H1 (cell line): ENCODE data around the gene FGF14. TPM values are rescaled to one million over a fixed set of nuclear protein-coding genes. Genes with fewer than 3 reads are reported as not detected.

Experiments
- CBX5 ChIP-seq: fragments of 300-800, 300-1000 bp; sonication (generic); IDR thresholded peaks from 2 replicates; pipeline ENCODE4 v1.7.1; 2016; ENCODE audit warnings: antibody characterized with exemption, low read length, low read depth
- NRF1 ChIP-seq: IDR thresholded peaks from 2 replicates; pipeline ENCODE4 v1.6.1; 2011; ENCODE audit warnings: mild to moderate bottlenecking, low read depth, low read length, improper control_type of control experiment
- polyA plus RNA-seq, 7 experiments: library from polyadenylated mRNA; depleted of rRNA in 3 of 7; stranded (reverse) in 5 of 7; unstranded in 2 of 7; fragments of >200 nt in 5 of 7; fragments of 200-250 nt in 2 of 7; gene quantifications; 1 replicate in 5 of 7; 2 replicates in 1 of 7; 4 replicates in 1 of 7; pipeline versions ENCODE4 v1.2.1 to v1.2.3, GENCODE V29; 2011 to 2013; ENCODE audit warnings: missing spikeins in 2 of 7, mixed read lengths in 2 of 7
- total RNA-seq: library from RNA; stranded (reverse); fragmentation: NEBNext Ultra II Directional; extraction: Animal tissue kit (Norgen Biotek cat#: 25700); gene quantifications from 2 replicates; pipeline ENCODE4 v1.2.1, GENCODE V29; 2021

Gene FGF14
- total and polyA plus RNA-seq, 2 of the 8 experiments (the other 6 are each of a cell fraction or from before 2014, with no cell fraction given), result 0.05 to 0.58 TPM

DNA sequence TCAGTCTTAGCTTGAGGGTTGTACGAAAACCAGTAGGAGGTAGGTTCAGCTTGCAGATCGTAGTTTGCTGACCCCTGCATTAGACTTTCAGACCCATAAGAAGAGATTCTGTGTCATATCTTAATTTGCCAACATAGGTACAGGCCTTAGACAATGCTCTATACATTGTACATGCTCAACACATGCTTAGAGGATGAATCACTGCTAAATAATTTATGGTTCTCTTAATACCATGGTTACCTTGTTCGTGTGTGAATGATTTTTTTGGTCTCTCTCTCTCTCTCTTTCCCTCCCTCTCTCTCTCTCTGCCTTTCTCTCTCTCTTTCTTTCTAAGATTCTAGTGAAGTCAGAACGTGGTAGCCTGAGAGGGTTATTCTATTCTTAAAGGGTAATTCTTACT is 112.2 kb downstream of the FGF14 start (continued):
- TF ChIP-seq NRF1 (no peak), CBX5 (no peak)
